DND-41 (cell line): Measurements from ENCODE around the gene SMG7.
"Not testable (repeated sequence)": the region's sequence is repeated elsewhere in the genome, so short reads cannot be mapped to it uniquely, and the experiment has no call there.

Source experiments
- EZH2 ChIP-seq: IDR thresholded peaks from 3 replicates; pipeline ENCODE4 v1.6.1; 2012; ENCODE audit warnings: borderline replicate concordance, low read depth, mild to moderate bottlenecking, moderate library complexity, low read length, inconsistent platforms; ENCODE audit not compliant: severe bottlenecking
- TF ChIP-seq, protein P1 (sequence below): IDR thresholded peaks from 2 replicates; pipeline ENCODE4 v1.5.1; 2012; ENCODE audit warnings: borderline replicate concordance, low read length, moderate library complexity, mild to moderate bottlenecking; ENCODE audit not compliant: poor library complexity, severe bottlenecking; ENCODE audit errors: extremely low read depth

DNA sequence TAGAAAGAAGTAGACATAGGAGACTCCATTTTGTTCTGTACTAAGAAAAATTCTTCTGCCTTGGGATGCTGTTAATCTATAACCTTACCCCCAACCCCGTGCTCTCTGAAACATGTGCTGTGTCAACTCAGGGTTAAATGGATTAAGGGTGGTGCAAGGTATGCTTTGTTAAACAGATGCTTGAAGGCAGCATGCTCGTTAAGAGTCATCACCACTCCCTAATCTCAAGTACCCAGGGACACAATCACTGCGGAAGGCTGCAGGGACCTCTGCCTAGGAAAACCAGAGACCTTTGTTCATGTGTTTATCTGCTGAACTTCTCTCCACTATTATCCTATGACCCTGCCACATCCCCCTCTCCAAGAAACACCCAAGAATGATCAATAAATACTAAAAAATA is 44.7 kb upstream of the SMG7 start:
- TF ChIP-seq, protein P1, sequence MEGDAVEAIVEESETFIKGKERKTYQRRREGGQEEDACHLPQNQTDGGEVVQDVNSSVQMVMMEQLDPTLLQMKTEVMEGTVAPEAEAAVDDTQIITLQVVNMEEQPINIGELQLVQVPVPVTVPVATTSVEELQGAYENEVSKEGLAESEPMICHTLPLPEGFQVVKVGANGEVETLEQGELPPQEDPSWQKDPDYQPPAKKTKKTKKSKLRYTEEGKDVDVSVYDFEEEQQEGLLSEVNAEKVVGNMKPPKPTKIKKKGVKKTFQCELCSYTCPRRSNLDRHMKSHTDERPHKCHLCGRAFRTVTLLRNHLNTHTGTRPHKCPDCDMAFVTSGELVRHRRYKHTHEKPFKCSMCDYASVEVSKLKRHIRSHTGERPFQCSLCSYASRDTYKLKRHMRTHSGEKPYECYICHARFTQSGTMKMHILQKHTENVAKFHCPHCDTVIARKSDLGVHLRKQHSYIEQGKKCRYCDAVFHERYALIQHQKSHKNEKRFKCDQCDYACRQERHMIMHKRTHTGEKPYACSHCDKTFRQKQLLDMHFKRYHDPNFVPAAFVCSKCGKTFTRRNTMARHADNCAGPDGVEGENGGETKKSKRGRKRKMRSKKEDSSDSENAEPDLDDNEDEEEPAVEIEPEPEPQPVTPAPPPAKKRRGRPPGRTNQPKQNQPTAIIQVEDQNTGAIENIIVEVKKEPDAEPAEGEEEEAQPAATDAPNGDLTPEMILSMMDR: not testable (repeated sequence)
- TF ChIP-seq EZH2: not testable (repeated sequence)
